Activated naive CD4-positive, alpha-beta T cell treated with anti-CD3 and anti-CD28 coated beads for 36 hours (primary cell): ENCODE results near the gene IQUB. TPM values are rescaled to one million over a fixed set of nuclear protein-coding genes. Genes with fewer than 3 reads are reported as not detected.
"Not testable (repeated sequence)": the region's sequence is repeated elsewhere in the genome, so short reads cannot be mapped to it uniquely, and the experiment has no call there.

Source experiments
- CTCF ChIA-PET: fragments of 350-600 bp; sonication (Branson Sonifier 250); formaldehyde crosslinking; loops from one replicate; lab custom pipeline; 2021; ENCODE audit warnings: antibody characterized with exemption; lab: Charles Lee
- DNase-seq: peaks from one replicate; pipeline ENCODE4 v3.0.0-alpha.2; 2020
- H3K27ac Mint-ChIP-seq: one replicate; pipeline ENCODE4 v1.8.0; 2021; ENCODE audit warnings: mild to moderate bottlenecking, mixed read lengths
- H3K27me3 Mint-ChIP-seq: one replicate; pipeline ENCODE4 v1.8.0; 2021; ENCODE audit warnings: low read depth, mixed read lengths
- H3K36me3 Mint-ChIP-seq: one replicate; pipeline ENCODE4 v1.8.0; 2021; ENCODE audit warnings: low read depth, mixed read lengths
- H3K4me1 Mint-ChIP-seq: one replicate; pipeline ENCODE4 v1.8.0; 2021; ENCODE audit warnings: low read depth, mixed read lengths
- H3K4me3 Mint-ChIP-seq: one replicate; pipeline ENCODE4 v1.8.0; 2021; ENCODE audit warnings: mild to moderate bottlenecking, moderate library complexity, mixed read lengths
- H3K9me3 Mint-ChIP-seq: one replicate; pipeline ENCODE4 v1.8.0; 2021; ENCODE audit warnings: mixed read lengths
- intact Hi-C: fragments of 100-400 bp; cut with micrococcal nuclease; formaldehyde crosslinking; loops from one replicate; pipeline ENCODE4 v1.15.1; 2023
- total RNA-seq, 2 experiments: library from RNA; stranded (reverse); gene quantifications; one replicate each; pipeline ENCODE4 v1.2.3, GENCODE V29; 2021

IQUB gene
- total RNA-seq, 2 experiments from 2014 or later = 0.07 TPM; not detected in 1

DNA sequence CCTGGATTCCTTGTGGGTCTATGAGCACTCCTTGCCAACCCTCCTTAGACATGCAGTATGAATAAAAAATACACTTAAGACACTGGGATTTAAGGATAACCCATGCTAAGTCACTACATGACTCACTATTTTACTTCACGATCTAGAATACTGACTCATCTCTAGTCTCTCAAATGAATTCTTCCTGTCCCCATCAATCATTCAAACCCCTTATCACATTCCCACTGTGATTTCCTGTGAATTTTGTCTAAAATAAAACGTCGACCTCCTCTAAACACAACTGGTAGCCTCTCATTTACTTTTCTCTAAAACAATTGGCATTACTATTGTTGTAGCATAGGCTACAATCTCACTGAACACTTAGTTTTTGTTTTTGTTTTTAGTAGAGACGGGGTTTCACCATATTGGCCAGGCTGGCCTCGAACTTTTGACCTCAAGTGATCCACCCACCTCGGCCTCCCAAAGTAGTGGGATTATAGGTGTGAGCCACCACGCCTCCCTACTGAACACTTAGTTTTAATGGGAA, 3.9 kb upstream of the IQUB start:
- no peaks in the 10 kb centered on the region for H3K36me3 Mint-ChIP-seq
- no peak overlapping the region for H3K4me3 Mint-ChIP-seq
- H3K4me1 Mint-ChIP-seq = peaks cover 23% of the 10 kb centered on the region
- peaks cover 9% of the 10 kb centered on the region for H3K27me3 Mint-ChIP-seq
- no peak for DNase-seq
- no peak overlapping the region for H3K27ac Mint-ChIP-seq
- intact Hi-C loops = no loop called here
- CTCF ChIA-PET = interaction anchor here (1.2 to 1.5 kb wide), 2 partner anchors 10 to 43 kb away, joined by 4 to 5 read pairs; no protein-coding TSS in a partner anchor
- no peaks in the 10 kb centered on the region for H3K9me3 Mint-ChIP-seq

DNA sequence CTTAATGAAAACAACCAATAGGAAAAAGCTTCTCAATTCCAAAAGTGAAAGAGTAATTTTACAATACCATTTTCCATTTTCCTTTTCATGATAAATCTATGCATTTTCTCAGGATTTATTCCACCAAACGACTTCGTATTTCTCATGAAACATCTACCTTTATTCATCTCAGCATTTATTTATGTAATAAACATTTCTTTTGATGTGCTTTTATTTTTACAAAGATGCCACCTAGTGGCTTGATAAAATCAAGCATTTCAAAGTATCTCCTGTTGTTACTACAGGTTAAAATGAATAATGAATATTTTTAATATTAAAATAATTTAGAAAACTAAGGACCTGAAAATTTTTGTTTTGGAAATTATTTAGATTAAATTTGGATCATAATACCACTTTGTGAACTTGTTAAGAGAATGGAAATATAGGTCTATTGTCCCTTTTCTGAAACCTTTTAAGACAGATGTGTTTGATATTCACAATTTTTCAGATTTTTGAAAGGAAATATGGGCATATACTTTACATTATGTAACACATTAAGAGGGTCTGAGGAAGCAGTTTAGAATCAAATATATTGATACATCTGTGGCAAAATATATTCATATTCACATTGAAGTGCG, 2.7 kb upstream of the IQUB start:
- H3K4me3 Mint-ChIP-seq = no peak overlapping the region
- CTCF ChIA-PET = no interaction called here
- H3K4me1 Mint-ChIP-seq = peaks cover 28% of the 10 kb centered on the region
- no peak for DNase-seq
- intact Hi-C loops = loop anchor here (1.0 kb wide), 1 partner anchor 43 kb away; no protein-coding TSS in a partner anchor
- H3K36me3 Mint-ChIP-seq = no peaks in the 10 kb centered on the region
- H3K27me3 Mint-ChIP-seq = peaks cover 15% of the 10 kb centered on the region
- H3K9me3 Mint-ChIP-seq = no peaks in the 10 kb centered on the region
- no peak overlapping the region for H3K27ac Mint-ChIP-seq

DNA sequence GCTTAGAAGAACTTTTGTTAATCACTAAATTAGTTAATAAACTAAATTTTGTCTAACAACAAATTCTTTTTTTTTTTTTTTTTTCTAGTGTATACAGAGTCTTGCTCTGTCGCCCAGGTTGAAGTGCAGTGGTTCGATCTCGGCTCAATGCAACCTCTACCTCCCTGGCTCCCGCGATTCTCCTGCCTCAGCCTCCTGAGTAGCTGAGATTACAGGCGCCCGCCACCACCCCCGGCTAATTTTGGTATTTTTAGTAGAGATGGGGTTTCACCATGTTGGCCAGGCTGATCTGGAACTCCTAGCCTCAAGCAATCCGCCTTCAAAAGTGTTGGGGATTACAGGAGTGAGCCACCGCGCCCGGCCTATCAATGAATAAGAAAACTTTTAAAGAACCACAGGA, 1.1 kb upstream of the IQUB start:
- no peaks in the 10 kb centered on the region for H3K9me3 Mint-ChIP-seq
- H3K27ac Mint-ChIP-seq = no peak overlapping the region

DNA sequence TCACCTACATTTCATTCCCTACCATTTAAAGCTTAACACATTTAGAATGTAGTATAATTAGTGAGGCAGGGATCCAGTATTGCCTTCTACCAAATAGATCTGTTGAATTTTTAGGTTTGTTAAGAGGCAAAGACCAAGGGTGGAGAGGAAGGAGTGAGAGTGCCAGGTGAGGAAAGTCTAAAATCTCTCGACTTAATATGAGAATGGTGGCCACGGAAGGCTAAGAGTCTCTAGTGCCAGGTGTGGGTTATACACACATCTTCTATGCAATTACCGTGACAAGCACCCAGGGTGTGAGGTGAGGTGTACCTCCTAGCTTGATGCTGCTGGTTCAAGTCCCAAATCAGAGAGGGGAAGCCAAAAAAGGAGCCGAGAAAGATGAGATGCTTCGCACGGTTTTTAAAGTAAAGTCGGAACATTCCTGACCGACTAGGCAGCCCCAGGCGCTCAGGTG, 439 bp downstream of the IQUB start:
- CTCF ChIA-PET = interaction anchor here (1.3 kb wide), 1 partner anchor 167 kb away, joined by 3 read pairs; no protein-coding TSS in a partner anchor
- Mint-ChIP-seq H3K27me3 (peaks cover 18% of the 10 kb centered on the region), H3K36me3 (no peaks in the 10 kb centered on the region), H3K4me1 (peaks cover 27% of the 10 kb centered on the region), H3K9me3 (no peaks in the 10 kb centered on the region), H3K4me3 (peak overlapping the region; percentile 92), H3K27ac (no peak overlapping the region)
- peak; percentile 20 for DNase-seq
- intact Hi-C loops = loop anchor here (1.0 kb wide), 2 partner anchors 23 to 215 kb away; partner anchors contain the start of genes NDUFA5 and WASL

More for the DNA sequence above, 1.1 kb upstream of the IQUB start:
- intact Hi-C loops = loop anchor here (1.0 kb wide), 1 partner anchor 289 kb away; no protein-coding TSS in a partner anchor
- Mint-ChIP-seq H3K4me1 (peaks cover 28% of the 10 kb centered on the region), H3K4me3 (no peak overlapping the region), H3K36me3 (no peaks in the 10 kb centered on the region), H3K27me3 (peaks cover 18% of the 10 kb centered on the region)
- CTCF ChIA-PET = interaction anchor here (0.7 kb wide), 1 partner anchor 41 kb away, joined by 3 read pairs; no protein-coding TSS in a partner anchor
- no peak for DNase-seq

DNA sequence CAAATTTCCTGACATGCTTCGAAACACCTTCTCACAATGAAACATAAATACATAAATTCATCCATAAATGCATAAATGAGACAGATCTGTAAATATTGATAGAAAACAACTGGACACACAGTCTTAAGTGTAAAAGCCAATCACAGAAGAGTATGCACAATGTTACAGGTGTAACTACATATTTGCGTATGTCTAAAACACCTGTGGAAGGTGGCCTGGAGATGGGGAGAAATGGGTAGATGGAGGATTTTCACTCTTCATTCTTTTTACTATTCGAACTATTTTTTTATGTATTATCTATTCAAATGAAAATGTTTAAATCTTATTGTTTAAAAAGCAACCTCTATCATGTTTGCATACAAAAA, 860 bp downstream of the IQUB start:
- H3K36me3 Mint-ChIP-seq = no peaks in the 10 kb centered on the region
- no peak for DNase-seq
- H3K4me1 Mint-ChIP-seq = peaks cover 27% of the 10 kb centered on the region
- H3K27ac Mint-ChIP-seq = no peak overlapping the region
- peaks cover 18% of the 10 kb centered on the region for H3K27me3 Mint-ChIP-seq
- H3K4me3 Mint-ChIP-seq = peak overlapping the region; percentile 92
- CTCF ChIA-PET = interaction anchor here (1.3 kb wide), 1 partner anchor 168 kb away, joined by 3 read pairs; no protein-coding TSS in a partner anchor
- H3K9me3 Mint-ChIP-seq = no peaks in the 10 kb centered on the region
- intact Hi-C loops = no loop called here

DNA sequence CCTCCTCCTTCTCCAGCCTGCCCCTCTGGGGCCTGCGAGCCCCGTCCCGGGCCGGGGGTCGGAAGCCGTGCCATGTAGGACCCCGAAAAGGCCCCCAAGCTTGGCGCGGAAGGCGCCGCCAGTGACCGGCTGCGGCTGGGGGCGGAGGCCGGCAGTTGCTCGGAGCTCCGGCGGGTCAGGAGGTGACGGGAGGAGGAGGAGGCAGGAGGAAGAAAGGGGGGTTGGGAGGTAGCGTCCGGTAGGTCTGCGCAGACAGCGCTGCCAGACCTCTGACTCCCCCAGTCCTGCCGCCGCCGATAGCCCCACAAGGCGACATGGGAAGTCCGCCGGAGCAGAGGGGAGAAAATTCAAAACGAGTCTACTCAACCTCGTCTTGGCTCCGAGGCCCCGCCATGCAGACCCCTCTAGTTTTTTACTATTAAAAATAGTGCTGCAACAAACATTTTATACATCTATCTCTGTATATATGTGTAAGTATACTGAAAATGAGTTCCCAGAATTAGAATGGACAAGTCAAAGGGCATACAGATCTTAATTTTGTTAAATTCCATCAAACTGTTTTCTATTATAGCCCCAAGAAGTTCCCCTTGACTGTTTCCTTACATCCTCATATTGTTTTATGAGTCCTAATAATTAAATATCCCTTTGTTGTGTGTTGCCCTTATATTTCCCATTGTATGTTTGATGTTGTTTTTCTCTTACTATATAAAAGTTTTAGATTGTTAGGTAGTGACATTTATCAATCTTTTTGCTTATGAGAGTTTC, 1.4 kb downstream of the IQUB start:
- intact Hi-C loops, CTCF ChIA-PET, H3K36me3 Mint-ChIP-seq, H3K27ac Mint-ChIP-seq, H3K9me3 Mint-ChIP-seq: not testable (repeated sequence)
- Mint-ChIP-seq H3K27me3 (peaks cover 18% of the 10 kb centered on the region), H3K4me3 (peak overlapping the region; percentile 4), H3K4me1 (peaks cover 21% of the 10 kb centered on the region)
- peak; percentile 22 for DNase-seq

DNA sequence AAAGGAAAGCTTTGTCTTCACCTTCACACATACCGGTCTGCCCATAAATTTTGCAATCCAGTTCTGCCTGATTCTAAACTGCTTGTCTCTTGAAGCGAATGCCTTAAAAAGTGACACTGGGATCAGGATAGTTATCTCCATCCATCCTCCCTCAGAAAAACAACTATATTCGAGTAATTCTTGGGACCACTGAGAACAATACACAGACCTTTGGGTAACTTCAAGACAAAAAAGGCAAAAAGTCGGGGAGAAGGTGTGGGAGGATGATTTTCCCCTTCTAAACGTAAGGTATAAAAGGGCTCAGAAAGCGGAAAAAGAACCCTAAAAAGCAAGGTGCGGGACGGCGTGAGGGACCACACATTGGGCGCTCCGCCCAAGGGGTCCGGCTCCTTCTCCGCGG, 2.1 kb downstream of the IQUB start:
- Mint-ChIP-seq H3K4me3 (peak overlapping the region; percentile 53), H3K4me1 (peaks cover 20% of the 10 kb centered on the region), H3K27me3 (peaks cover 18% of the 10 kb centered on the region)
- intact Hi-C loops, H3K27ac Mint-ChIP-seq, H3K36me3 Mint-ChIP-seq, DNase-seq, CTCF ChIA-PET, H3K9me3 Mint-ChIP-seq: not testable (repeated sequence)

DNA sequence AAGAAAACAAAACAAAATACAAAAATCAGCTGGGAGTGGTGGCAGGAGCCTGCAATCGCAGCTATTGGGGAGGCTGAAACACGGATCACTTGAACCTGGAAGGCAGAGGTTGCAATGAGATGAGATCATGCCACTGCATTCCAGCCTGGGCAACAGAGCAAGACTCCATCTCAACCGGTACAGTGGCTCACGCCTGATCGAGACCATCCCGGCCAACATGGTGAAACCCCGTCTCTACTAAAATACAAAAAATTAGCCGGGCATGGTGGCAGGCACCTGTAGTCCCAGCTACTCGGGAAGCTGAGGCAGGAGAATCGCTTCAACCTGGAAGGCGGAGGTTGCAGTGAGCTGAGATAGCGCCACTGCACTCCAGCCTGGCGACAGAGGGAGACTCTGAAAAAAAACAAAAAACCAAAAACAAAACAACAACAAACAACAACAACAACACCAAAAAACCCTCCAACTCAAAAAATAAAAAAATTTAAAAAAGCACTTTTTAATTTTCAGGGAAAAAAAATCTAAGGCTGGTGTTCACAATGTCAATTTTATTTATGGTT, 4.3 kb downstream of the IQUB start:
- H3K27ac Mint-ChIP-seq, H3K4me3 Mint-ChIP-seq, H3K36me3 Mint-ChIP-seq, DNase-seq, intact Hi-C loops, H3K9me3 Mint-ChIP-seq: not testable (repeated sequence)
- H3K27me3 Mint-ChIP-seq = peaks cover 18% of the 10 kb centered on the region
- peaks cover 16% of the 10 kb centered on the region for H3K4me1 Mint-ChIP-seq
- CTCF ChIA-PET = interaction anchor here (0.7 kb wide), 1 partner anchor 23 kb away, joined by 3 read pairs; no protein-coding TSS in a partner anchor

DNA sequence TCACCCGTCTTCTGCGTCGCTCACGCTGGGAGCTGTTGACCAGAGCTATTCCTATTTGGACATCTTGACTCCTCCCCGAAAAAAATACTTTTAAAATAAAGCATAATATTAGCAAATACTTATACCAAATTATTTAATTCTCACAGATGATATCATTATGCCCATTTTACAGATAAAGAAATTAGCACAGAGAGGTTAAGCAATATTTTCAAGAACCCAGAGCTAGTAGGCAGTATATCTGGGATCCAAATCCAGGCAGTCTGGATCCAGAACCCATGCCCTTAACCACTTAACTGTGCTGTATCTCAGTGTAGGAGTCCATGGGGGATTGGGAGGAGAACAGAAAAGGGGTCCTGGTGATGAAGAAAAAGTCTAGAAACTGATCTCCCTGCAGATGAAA, 6.1 kb downstream of the IQUB start:
- CTCF ChIA-PET = interaction anchor here (1.0 to 1.2 kb wide), 2 partner anchors 8 to 11 kb away, joined by 3 to 4 read pairs; no protein-coding TSS in a partner anchor
- Mint-ChIP-seq H3K4me3 (no peak overlapping the region), H3K36me3 (no peaks in the 10 kb centered on the region), H3K4me1 (peaks cover 5% of the 10 kb centered on the region), H3K27me3 (peaks cover 9% of the 10 kb centered on the region), H3K27ac (no peak overlapping the region), H3K9me3 (peaks cover 2% of the 10 kb centered on the region)
- intact Hi-C loops = no loop called here
- no peak for DNase-seq

DNA sequence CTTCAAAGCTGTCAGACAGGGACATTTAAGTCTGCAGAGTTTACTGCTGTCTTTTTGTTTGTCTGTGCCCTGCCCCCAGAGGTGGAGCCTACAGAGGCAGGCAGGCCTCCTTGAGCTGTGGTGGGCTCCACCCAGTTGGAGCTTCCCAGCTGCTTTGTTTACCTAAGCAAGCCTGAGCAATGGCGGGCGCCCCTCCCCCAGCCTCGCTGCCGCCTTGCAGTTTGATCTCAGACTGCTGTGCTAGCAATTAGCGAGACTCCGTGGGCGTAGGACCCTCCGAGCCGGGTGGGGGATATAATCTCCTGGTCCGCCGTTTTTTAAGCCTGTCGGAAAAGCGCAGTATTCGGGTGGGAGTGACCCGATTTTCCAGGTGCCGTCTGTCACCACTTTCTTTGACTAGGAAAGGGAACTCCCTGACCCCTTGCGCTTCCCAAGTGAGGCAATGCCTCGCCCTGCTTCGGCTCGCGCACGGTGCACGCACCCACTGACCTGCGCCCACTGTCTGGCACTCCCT, 6.6 kb downstream of the IQUB start:
- H3K27me3 Mint-ChIP-seq, H3K27ac Mint-ChIP-seq, H3K4me3 Mint-ChIP-seq, H3K4me1 Mint-ChIP-seq, DNase-seq, H3K9me3 Mint-ChIP-seq, H3K36me3 Mint-ChIP-seq, intact Hi-C loops: not testable (repeated sequence)
- CTCF ChIA-PET = interaction anchor here (1.2 kb wide), 1 partner anchor 11 kb away, joined by 4 read pairs; no protein-coding TSS in a partner anchor

DNA sequence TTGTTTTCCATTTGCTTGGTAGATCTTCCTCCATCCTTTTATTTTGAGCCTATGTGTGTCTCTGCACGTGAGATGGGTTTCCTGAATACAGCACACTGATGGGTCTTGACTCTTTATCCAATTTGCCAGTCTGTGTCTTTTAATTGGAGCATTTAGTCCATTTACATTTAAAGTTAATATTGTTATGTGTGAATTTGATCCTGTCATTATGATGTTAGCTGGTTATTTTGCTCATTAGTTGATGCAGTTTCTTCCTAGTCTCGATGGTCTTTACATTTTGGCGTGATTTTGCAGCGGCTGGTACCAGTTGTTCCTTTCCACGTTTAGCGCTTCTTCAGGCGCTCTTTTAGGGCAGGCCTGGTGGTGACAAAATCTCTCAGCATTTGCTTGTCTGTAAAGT, 7.9 kb downstream of the IQUB start:
- DNase-seq, H3K27ac Mint-ChIP-seq, H3K36me3 Mint-ChIP-seq, H3K4me1 Mint-ChIP-seq, H3K4me3 Mint-ChIP-seq, intact Hi-C loops, CTCF ChIA-PET, H3K27me3 Mint-ChIP-seq, H3K9me3 Mint-ChIP-seq: not testable (repeated sequence)

DNA sequence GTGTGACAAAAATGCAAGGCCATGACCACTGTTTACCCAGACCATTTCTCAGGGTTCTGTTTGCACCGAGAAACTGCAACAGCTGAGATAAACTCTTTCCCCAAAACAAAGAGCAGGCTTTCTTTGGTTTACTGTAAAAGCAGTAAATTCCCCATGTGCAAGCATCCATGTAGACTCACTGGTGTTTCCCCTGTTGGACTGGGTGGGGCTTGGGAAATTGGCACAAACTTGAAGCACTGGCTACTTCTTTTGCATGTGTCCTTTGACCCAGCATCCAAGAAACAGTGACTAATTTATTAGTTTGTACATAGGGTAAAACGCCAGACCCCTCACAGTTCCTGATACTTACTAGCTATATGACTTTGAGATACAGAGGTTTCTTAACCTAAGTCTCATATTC, 12.3 kb downstream of the IQUB start:
- Mint-ChIP-seq H3K36me3 (no peaks in the 10 kb centered on the region), H3K27me3 (peaks cover 4% of the 10 kb centered on the region), H3K27ac (no peak overlapping the region), H3K4me1 (no peaks in the 10 kb centered on the region), H3K4me3 (no peak overlapping the region), H3K9me3 (no peaks in the 10 kb centered on the region)
- DNase-seq = no peak
- CTCF ChIA-PET = interaction anchor here (1.1 kb wide), 1 partner anchor 28 kb away, joined by 3 read pairs; no protein-coding TSS in a partner anchor
- intact Hi-C loops = no loop called here
